Caco-2 (cell line): Measurements from ENCODE around the gene PAPPA2. TPM values are rescaled to one million over a fixed set of nuclear protein-coding genes. Genes with fewer than 3 reads are reported as not detected.
A peak's percentile ranks its signal among the peaks of the same experiment; 100 is the strongest.
"Not testable (repeated sequence)": the region's sequence is repeated elsewhere in the genome, so short reads cannot be mapped to it uniquely, and the experiment has no call there.

Source experiments
- BruUV-seq: library from RNA; stranded (reverse); fragments of 400-500 nt; replicated peaks from 2 replicates; lab custom pipeline; 2021; lab: Mats Ljungman, UMichigan
- CTCF ChIA-PET: fragments of 300-600 bp; sonication (Branson Sonifier 250); formaldehyde crosslinking; loops from one replicate; lab custom pipeline; 2022; ENCODE audit warnings: antibody characterized with exemption; lab: Charles Lee
- POLR2A ChIA-PET: fragments of 300-600 bp; sonication (Branson Sonifier 250); formaldehyde crosslinking; loops from one replicate; lab custom pipeline; 2022; ENCODE audit warnings: antibody characterized with exemption; lab: Charles Lee
- DNase-seq, 2 experiments: peaks; one replicate each; pipeline versions ENCODE4 v3.0.0 to v3.0.0-alpha.2; 2020 to 2022
- H3K27me3 ChIP-seq: replicated peaks from 2 replicates; pipeline ENCODE4 v1.6.0; 2011; ENCODE audit warnings: low read length; ENCODE audit not compliant: control insufficient read depth, insufficient read depth
- H3K36me3 ChIP-seq: 2 replicates; pipeline ENCODE4 v1.5.1; 2011; ENCODE audit warnings: low read length; ENCODE audit not compliant: control insufficient read depth, insufficient read depth
- H3K4me1 ChIP-seq: fragments of 250-450 bp; sonication (Bioruptor Pico); 2 replicates; pipeline ENCODE4 v1.5.1; 2020; ENCODE audit warnings: mild to moderate bottlenecking
- H3K4me3 ChIP-seq: 2 replicates; pipeline ENCODE4 v1.5.1; 2011; ENCODE audit warnings: low read depth, mild to moderate bottlenecking, control low read depth, low read length
- H3K9me3 ChIP-seq: fragments of 250-450 bp; sonication (Bioruptor Pico); 2 replicates; pipeline ENCODE4 v1.5.1; 2020; ENCODE audit warnings: mild to moderate bottlenecking, moderate library complexity
- H3K27ac Mint-ChIP-seq: one replicate; pipeline ENCODE4 v1.8.0; 2022; ENCODE audit warnings: mixed read lengths; ENCODE audit not compliant: unreplicated experiment
- H3K27me3 Mint-ChIP-seq: one replicate; pipeline ENCODE4 v1.8.0; 2022; ENCODE audit warnings: mixed read lengths; ENCODE audit not compliant: insufficient read depth, unreplicated experiment
- H3K36me3 Mint-ChIP-seq: one replicate; pipeline ENCODE4 v1.8.0; 2022; ENCODE audit warnings: mild to moderate bottlenecking, mixed read lengths; ENCODE audit not compliant: insufficient read depth, unreplicated experiment
- H3K4me1 Mint-ChIP-seq: one replicate; pipeline ENCODE4 v1.8.0; 2022; ENCODE audit warnings: low read depth, mixed read lengths; ENCODE audit not compliant: unreplicated experiment
- H3K4me3 Mint-ChIP-seq: one replicate; pipeline ENCODE4 v1.8.0; 2022; ENCODE audit warnings: mild to moderate bottlenecking, moderate library complexity, mixed read lengths; ENCODE audit not compliant: unreplicated experiment
- H3K9me3 Mint-ChIP-seq: one replicate; pipeline ENCODE4 v1.8.0; 2022; ENCODE audit warnings: mixed read lengths; ENCODE audit not compliant: unreplicated experiment
- CTCF ChIP-seq, 2 experiments: fragments of 200-600 bp in 1 of 2; IDR thresholded peaks; 1 replicate in 1 of 2; 2 replicates in 1 of 2; pipeline versions ENCODE4 v1.5.1 to v1.8.0; 2011 to 2022; ENCODE audit warnings: antibody characterized with exemption in 1 of 2, control low read depth in 1 of 2, inconsistent platforms in 1 of 2, low read depth in 1 of 2, low read length in 1 of 2, mild to moderate bottlenecking in 1 of 2, moderate library complexity in 1 of 2; ENCODE audit not compliant: insufficient read depth in 1 of 2, severe bottlenecking in 1 of 2, unreplicated experiment in 1 of 2
- intact Hi-C: fragments of 100-400 bp; cut with micrococcal nuclease; formaldehyde crosslinking; loops from one replicate; pipeline ENCODE4 v1.10.0; 2022; ENCODE audit not compliant: unreplicated experiment
- total RNA-seq: library from RNA; stranded (reverse); gene quantifications from 2 replicates; pipeline ENCODE4 v1.2.3, GENCODE V29; 2022

The PAPPA2 gene
- total RNA-seq, 1 experiment from 2014 or later: 0.18 TPM

DNA sequence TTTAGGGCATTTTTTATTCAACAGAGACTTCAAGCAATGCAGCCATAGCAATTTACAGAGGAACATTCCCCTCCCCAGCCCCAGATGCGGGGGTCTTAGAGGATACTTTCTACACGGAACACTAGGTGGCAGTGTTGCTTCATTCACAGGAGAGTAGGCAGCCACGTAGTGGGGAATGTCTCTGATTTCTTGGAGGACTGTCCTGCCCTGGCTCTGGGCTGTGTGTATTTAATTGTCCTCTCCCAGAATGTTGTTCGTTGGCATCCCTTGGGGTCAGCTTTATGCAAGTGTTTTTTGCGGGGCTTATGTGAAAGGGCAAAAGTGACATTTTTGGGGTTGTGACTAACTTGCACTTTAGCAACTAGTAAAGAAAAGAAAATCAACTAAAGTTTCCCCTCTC is 96.9 kb downstream of the PAPPA2 start:
- H3K27ac Mint-ChIP-seq: no peak overlapping the region

DNA sequence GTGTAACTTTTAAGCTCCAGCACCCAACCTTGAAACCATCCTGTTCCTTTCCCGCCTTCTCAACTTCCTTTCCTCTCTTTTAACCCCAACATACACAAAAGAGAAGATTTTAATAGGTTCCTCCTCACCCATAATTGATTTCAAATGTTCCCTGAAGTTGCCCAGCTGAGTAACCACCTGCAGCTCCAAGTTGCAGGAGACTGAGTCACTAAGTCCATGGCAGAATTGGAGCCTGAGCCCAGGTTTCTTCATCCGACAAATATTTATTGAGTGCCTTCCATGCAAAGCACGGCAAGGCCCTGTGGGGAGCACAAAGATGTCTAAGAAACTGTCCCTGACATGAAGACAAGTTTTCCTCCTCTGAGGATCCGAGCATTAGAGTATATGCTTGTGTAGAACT is 97.7 kb downstream of the PAPPA2 start:
- peaks cover 8% of the 10 kb centered on the region for H3K27me3 Mint-ChIP-seq
- no peak for DNase-seq
- H3K4me3 Mint-ChIP-seq: no peak overlapping the region
- no peak overlapping the region for H3K27ac Mint-ChIP-seq
- POLR2A ChIA-PET: no interaction called here
- CTCF ChIA-PET: interaction anchor here (2.2 kb wide), 1 partner anchor 131 kb away, joined by 8 read pairs; no protein-coding TSS in a partner anchor
- H3K4me1 Mint-ChIP-seq: no peaks in the 10 kb centered on the region
- no TSS peak for BruUV-seq
- TF ChIP-seq CTCF (IDR thresholded peaks at IDR 0.05; ENCODE audit: insufficient read depth in 1 of 2, low read depth in 1 of 2, low read length in 1 of 2, severe bottlenecking in 1 of 2, unreplicated experiment in 1 of 2): no peak
- intact Hi-C loops: loop anchor here (1.0 kb wide), 1 partner anchor 131 kb away; no protein-coding TSS in a partner anchor
- no peak overlapping the region for H3K4me3 ChIP-seq
- H3K4me1 ChIP-seq: no peaks in the 10 kb centered on the region
- no peaks in the 10 kb centered on the region for H3K9me3 Mint-ChIP-seq
- no peaks in the 10 kb centered on the region for H3K9me3 ChIP-seq
- no peaks in the 10 kb centered on the region for H3K36me3 ChIP-seq
- no peaks in the 10 kb centered on the region for H3K36me3 Mint-ChIP-seq
- no peaks in the 10 kb centered on the region for H3K27me3 ChIP-seq

More for the DNA sequence above, 96.9 kb downstream of the PAPPA2 start:
- Mint-ChIP-seq H3K4me1 (no peaks in the 10 kb centered on the region), H3K4me3 (no peak overlapping the region), H3K36me3 (no peaks in the 10 kb centered on the region), H3K9me3 (no peaks in the 10 kb centered on the region), H3K27me3 (peaks cover 16% of the 10 kb centered on the region)
- TF ChIP-seq CTCF (IDR thresholded peaks at IDR 0.05; ENCODE audit: insufficient read depth in 1 of 2, low read depth in 1 of 2, low read length in 1 of 2, severe bottlenecking in 1 of 2, unreplicated experiment in 1 of 2): peak; percentile 83 to 85
- no peaks in the 10 kb centered on the region for H3K27me3 ChIP-seq
- ChIA-PET POLR2A (no interaction called here), CTCF (interaction anchor here (2.2 kb wide), 1 partner anchor 132 kb away, joined by 8 read pairs; no protein-coding TSS in a partner anchor)
- no peaks in the 10 kb centered on the region for H3K4me1 ChIP-seq
- no peaks in the 10 kb centered on the region for H3K36me3 ChIP-seq
- intact Hi-C loops: loop anchor here (1.0 to 5.0 kb wide), 5 partner anchors 131 to 321 kb away; no protein-coding TSS in a partner anchor
- DNase-seq: peak; percentile 48 to 60
- H3K9me3 ChIP-seq: no peaks in the 10 kb centered on the region
- no TSS peak for BruUV-seq
- no peak overlapping the region for H3K4me3 ChIP-seq

DNA sequence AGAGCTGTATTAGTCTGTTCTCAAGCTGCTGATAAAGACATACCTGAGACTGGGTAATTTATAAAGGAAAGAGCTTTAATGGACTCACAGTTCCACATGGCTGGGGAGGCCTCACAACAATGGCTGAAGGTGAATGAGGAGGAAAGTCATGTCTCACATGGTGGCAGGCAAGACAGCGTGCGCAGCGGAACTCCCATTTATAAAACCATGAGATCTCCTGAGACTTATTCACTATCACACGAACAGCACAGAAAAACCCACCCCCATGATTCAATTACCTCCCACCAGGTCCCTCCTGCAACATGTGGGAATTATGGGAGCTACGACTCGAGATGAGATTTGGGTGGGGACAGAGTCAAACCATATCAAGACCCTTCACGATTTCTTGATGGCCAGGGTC is 98.8 kb downstream of the PAPPA2 start:
- intact Hi-C loops, H3K27me3 ChIP-seq, H3K27ac Mint-ChIP-seq, H3K9me3 ChIP-seq, H3K27me3 Mint-ChIP-seq, BruUV-seq, DNase-seq, H3K4me3 Mint-ChIP-seq, H3K36me3 Mint-ChIP-seq, H3K4me3 ChIP-seq, H3K9me3 Mint-ChIP-seq, H3K36me3 ChIP-seq, POLR2A ChIA-PET, H3K4me1 Mint-ChIP-seq, H3K4me1 ChIP-seq: not testable (repeated sequence)
- CTCF ChIA-PET: interaction anchor here (1.1 kb wide), 1 partner anchor 130 kb away, joined by 6 read pairs; no protein-coding TSS in a partner anchor
